Hepatic stellate cell (primary cell): ENCODE results near the gene LSM14A.
"Not testable (repeated sequence)": the region's sequence is repeated elsewhere in the genome, so short reads cannot be mapped to it uniquely, and the experiment has no call there.

Experiments
- DNase-seq: peaks from one replicate; pipeline ENCODE4 v3.0.0; 2011; ENCODE audit warnings: low spot score

LSM14A gene

GRCh38 chr19:34159541-34159940 lies 12.8 kb upstream of the LSM14A start:
- DNase-seq: not testable (repeated sequence)

- DNase-seq: not testable (repeated sequence)
Observed at GRCh38 chr19:34161902-34162301, 10.4 kb upstream of the LSM14A start.

GRCh38 chr19:34165295-34165738 lies 7.0 kb upstream of the LSM14A start:
- DNase-seq: no peak

- not testable (repeated sequence) for DNase-seq
Observed at GRCh38 chr19:34169475-34170199, 2.7 kb upstream of the LSM14A start.

- peak; percentile 57 for DNase-seq
Observed at GRCh38 chr19:34171539-34171876, 796 bp upstream of the LSM14A start.

GRCh38 chr19:34172661-34173192 lies 423 bp downstream of the LSM14A start:
- DNase-seq: peak; percentile 17

GRCh38 chr19:34173193-34173956 lies 1.1 kb downstream of the LSM14A start:
- peak; percentile 36 for DNase-seq

GRCh38 chr19:34175173-34175572 lies 2.9 kb downstream of the LSM14A start:
- not testable (repeated sequence) for DNase-seq

- no peak for DNase-seq
Observed at GRCh38 chr19:34176581-34176980, 4.3 kb downstream of the LSM14A start.

- DNase-seq: no peak
Observed at GRCh38 chr19:34178274-34178610, 5.9 kb downstream of the LSM14A start.

GRCh38 chr19:34179066-34179465 lies 6.8 kb downstream of the LSM14A start:
- DNase-seq: no peak

GRCh38 chr19:34180273-34180672 lies 8.0 kb downstream of the LSM14A start:
- DNase-seq: no peak

- no peak for DNase-seq
Observed at GRCh38 chr19:34180709-34181108, 8.4 kb downstream of the LSM14A start.

GRCh38 chr19:34181111-34181864 lies 9.0 kb downstream of the LSM14A start:
- DNase-seq: no peak

GRCh38 chr19:34182125-34182524 lies 9.8 kb downstream of the LSM14A start:
- no peak for DNase-seq

- DNase-seq: no peak
Observed at GRCh38 chr19:34184880-34185491, 12.7 kb downstream of the LSM14A start.

- DNase-seq: no peak
Observed at GRCh38 chr19:34186205-34186604, 13.9 kb downstream of the LSM14A start.

- no peak for DNase-seq
Observed at GRCh38 chr19:34187011-34187410, 14.7 kb downstream of the LSM14A start.

- no peak for DNase-seq
Observed at GRCh38 chr19:34188408-34188807, 16.1 kb downstream of the LSM14A start.

- no peak for DNase-seq
Observed at GRCh38 chr19:34189199-34189916, 17.1 kb downstream of the LSM14A start.

GRCh38 chr19:34189917-34190425 lies 17.7 kb downstream of the LSM14A start:
- no peak for DNase-seq
